ENCODE results near the gene LRRC17. TPM values are rescaled to one million over a fixed set of nuclear protein-coding genes. Genes with fewer than 3 reads are reported as not detected.
A peak's percentile ranks its signal among the peaks of the same experiment; 100 is the strongest.

Gene LRRC17
- total and polyA plus RNA-seq, 9 of the 15 experiments (the other 6 are each of a cell fraction or from before 2014, with no cell fraction given) = 0.03 to 0.18 (median 0.12) TPM; not detected in 5

GRCh38 chr7:102953406-102953805 lies 40.6 kb downstream of the LRRC17 start:
- POLR2A ChIA-PET = no interaction called here
- Histone ChIP-seq H3K9ac (ENCODE audit: insufficient read depth in 1 of 2, low read depth in 2 of 2, low read length in 2 of 2) (no peak overlapping the region), H3K27me3 (ENCODE audit: control insufficient read depth in 2 of 2, insufficient read depth in 2 of 2, low read length in 2 of 2) (no peaks in the 10 kb centered on the region), H3K4me1 (replicated peaks in 1 of 2; ENCODE audit: control insufficient read depth in 2 of 2, insufficient read depth in 2 of 2, low read length in 2 of 2) (no peaks in the 10 kb centered on the region), H3K4me3 (no peak overlapping the region), H3K36me3 (ENCODE audit: control insufficient read depth, insufficient read depth, low read length) (peaks cover 28% of the 10 kb centered on the region; the same call in 2 of the 3 replicates), H3K79me2 (ENCODE audit: control insufficient read depth, insufficient read depth, low read length) (peaks cover 34% of the 10 kb centered on the region), H4K20me1 (replicated peaks; ENCODE audit: control insufficient read depth, insufficient read depth, low read length) (no peaks in the 10 kb centered on the region), H3K9me1 (ENCODE audit: control insufficient read depth, insufficient read depth, low read length) (no peaks in the 10 kb centered on the region), H3K4me2 (ENCODE audit: insufficient read depth, low read length) (no peak overlapping the region), H3K9me3 (replicated peaks; ENCODE audit: control insufficient read depth, insufficient read depth, low read depth, low read length) (no peaks in the 10 kb centered on the region; the same call in 1 of the 2 replicates), H3K27ac (ENCODE audit: extremely low read depth, low read depth, low read length) (peak overlapping the region; percentile 17; the same call in 1 of the 3 replicates), H2AFZ (ENCODE audit: low read depth, low read length) (no peak overlapping the region)
- no TSS peak for BruUV-seq (replicated peaks)
- DNase-seq (ENCODE audit: extremely low read depth in 1 of 4, low spot score in 3 of 4) (no peak), FAIRE-seq (no peak), ATAC-seq (no peak)
- in situ Hi-C loops (cut with MboI) (no loop called here), intact Hi-C loops (cut with micrococcal nuclease) (no loop called here)
- CTCF ChIA-PET (ENCODE audit: low intra/inter-chr PET ratio) = no interaction called here
- TF ChIP-seq STAT6 (CRISPR knock-in tag; IDR thresholded peaks at IDR 0.05) = no peak
- peak; percentile 61 for TF ChIP-seq CEBPB (tag; IDR thresholded peaks at IDR 0.05)
- no peak for TF ChIP-seq RBM39 (optimal IDR thresholded peaks at IDR 0.05; ENCODE audit: low read depth, low read length)
- no peak for TF ChIP-seq BCL6 (CRISPR knock-in tag; IDR thresholded peaks at IDR 0.05)
- TF ChIP-seq TRIM28 (IDR thresholded peaks at IDR 0.05) = no peak
- no peak for TF ChIP-seq FOSL1 (tag; conservative IDR thresholded peaks at IDR 0.05)
- TF ChIP-seq, protein P1, sequence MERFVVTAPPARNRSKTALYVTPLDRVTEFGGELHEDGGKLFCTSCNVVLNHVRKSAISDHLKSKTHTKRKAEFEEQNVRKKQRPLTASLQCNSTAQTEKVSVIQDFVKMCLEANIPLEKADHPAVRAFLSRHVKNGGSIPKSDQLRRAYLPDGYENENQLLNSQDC (CRISPR knock-in tag; IDR thresholded peaks at IDR 0.05) = no peak
- TF ChIP-seq FOXK1 (CRISPR knock-in tag; IDR thresholded peaks at IDR 0.05; ENCODE audit: borderline replicate concordance) = no peak
- TF ChIP-seq RBM17 (IDR thresholded peaks at IDR 0.05; ENCODE audit: borderline replicate concordance, low read depth, low read length) = no peak
- TF ChIP-seq, protein P2, sequence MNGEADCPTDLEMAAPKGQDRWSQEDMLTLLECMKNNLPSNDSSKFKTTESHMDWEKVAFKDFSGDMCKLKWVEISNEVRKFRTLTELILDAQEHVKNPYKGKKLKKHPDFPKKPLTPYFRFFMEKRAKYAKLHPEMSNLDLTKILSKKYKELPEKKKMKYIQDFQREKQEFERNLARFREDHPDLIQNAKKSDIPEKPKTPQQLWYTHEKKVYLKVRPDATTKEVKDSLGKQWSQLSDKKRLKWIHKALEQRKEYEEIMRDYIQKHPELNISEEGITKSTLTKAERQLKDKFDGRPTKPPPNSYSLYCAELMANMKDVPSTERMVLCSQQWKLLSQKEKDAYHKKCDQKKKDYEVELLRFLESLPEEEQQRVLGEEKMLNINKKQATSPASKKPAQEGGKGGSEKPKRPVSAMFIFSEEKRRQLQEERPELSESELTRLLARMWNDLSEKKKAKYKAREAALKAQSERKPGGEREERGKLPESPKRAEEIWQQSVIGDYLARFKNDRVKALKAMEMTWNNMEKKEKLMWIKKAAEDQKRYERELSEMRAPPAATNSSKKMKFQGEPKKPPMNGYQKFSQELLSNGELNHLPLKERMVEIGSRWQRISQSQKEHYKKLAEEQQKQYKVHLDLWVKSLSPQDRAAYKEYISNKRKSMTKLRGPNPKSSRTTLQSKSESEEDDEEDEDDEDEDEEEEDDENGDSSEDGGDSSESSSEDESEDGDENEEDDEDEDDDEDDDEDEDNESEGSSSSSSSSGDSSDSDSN (IDR thresholded peaks at IDR 0.05; ENCODE audit: borderline replicate concordance in 1 of 2, low read depth in 2 of 2, low read length in 2 of 2) = no peak
- TF ChIP-seq, protein P3, sequence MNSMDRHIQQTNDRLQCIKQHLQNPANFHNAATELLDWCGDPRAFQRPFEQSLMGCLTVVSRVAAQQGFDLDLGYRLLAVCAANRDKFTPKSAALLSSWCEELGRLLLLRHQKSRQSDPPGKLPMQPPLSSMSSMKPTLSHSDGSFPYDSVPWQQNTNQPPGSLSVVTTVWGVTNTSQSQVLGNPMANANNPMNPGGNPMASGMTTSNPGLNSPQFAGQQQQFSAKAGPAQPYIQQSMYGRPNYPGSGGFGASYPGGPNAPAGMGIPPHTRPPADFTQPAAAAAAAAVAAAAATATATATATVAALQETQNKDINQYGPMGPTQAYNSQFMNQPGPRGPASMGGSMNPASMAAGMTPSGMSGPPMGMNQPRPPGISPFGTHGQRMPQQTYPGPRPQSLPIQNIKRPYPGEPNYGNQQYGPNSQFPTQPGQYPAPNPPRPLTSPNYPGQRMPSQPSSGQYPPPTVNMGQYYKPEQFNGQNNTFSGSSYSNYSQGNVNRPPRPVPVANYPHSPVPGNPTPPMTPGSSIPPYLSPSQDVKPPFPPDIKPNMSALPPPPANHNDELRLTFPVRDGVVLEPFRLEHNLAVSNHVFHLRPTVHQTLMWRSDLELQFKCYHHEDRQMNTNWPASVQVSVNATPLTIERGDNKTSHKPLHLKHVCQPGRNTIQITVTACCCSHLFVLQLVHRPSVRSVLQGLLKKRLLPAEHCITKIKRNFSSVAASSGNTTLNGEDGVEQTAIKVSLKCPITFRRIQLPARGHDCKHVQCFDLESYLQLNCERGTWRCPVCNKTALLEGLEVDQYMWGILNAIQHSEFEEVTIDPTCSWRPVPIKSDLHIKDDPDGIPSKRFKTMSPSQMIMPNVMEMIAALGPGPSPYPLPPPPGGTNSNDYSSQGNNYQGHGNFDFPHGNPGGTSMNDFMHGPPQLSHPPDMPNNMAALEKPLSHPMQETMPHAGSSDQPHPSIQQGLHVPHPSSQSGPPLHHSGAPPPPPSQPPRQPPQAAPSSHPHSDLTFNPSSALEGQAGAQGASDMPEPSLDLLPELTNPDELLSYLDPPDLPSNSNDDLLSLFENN (IDR thresholded peaks at IDR 0.05; ENCODE audit: low read depth in 2 of 2, low read length in 2 of 2) = no peak
- no peak for TF ChIP-seq FOXP1 (CRISPR knock-in tag; IDR thresholded peaks at IDR 0.05)
- TF ChIP-seq POLR2H (tag; IDR thresholded peaks at IDR 0.05; ENCODE audit: low read depth) = peak; percentile 52; the same call in 1 of the 2 replicates
- TF ChIP-seq SREBF1 (IDR thresholded peaks at IDR 0.05; ENCODE audit: borderline replicate concordance, low read depth, low read length) = no peak
